Measurements from ENCODE around the gene OR52K1. TPM values are rescaled to one million over a fixed set of nuclear protein-coding genes. Genes with fewer than 3 reads are reported as not detected.

Gene OR52K1
- not detected in 2 replicates for total RNA-seq

DNA sequence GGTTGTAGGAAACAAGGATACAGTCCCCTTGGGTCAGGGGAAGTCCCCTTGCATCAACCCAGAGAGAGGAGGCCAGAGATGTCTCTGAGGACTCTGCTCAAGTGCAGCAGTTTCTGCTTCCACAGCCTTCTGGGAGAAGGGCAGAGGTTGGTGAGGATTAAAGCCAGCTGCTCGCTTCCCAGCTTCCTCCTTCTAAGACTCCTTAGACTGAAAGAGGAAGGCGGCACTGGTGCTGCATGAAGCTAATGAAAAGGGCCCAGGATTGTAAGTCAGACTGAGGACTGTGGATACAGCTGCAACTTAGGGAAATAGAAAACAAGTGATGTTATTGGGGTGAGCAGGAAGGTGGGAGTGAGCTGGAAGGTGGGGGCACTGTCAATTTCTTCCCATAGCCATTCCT lies at the start of gene OR52K1:
TSS of gene OR52K1 (plus strand) at position 202 of the 400 bp plus-strand sequence. CDS start 6,255 bp downstream, outside the sequence.

DNA sequence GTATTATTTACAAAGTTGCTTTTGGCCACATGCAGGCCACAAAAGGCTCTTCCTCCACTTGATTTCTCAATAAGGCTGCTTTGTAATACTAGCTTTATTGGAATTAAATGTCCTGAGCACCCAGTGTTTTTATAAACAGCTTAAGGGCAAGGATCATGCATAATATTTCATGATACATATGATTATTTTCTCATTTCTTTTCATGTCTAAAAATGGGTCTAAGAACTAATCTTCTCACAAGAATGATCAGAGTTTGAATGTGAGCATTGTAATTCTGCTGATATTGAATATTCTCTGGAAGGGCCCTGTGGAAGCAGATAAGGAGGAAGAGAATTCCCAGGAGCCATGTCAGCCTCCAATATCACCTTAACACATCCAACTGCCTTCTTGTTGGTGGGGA lies 33.5 kb upstream of the OR52K1 start, which contains the start of gene OR52K2:
TSS of gene OR52K2 (plus strand) at position 301 of the 400 bp plus-strand sequence. CDS start at position 346, 45 bp downstream.

Other genes with a start within 250 kb of the OR52K1 start
- gene OR52B4, start 114.3 kb upstream of the OR52K1 start, total RNA-seq: not detected in 2 replicates
- gene TRIM21, start 88.9 kb upstream of the OR52K1 start, total RNA-seq: 10.3 and 15.2 TPM in 2 replicates
- not detected in 2 replicates for gene OR52K2, start 33.4 kb upstream of the OR52K1 start, total RNA-seq
- gene OR52M1, start 62.5 kb downstream of the OR52K1 start, total RNA-seq: not detected in 2 replicates
- gene OR52I2, start 99.1 kb downstream of the OR52K1 start, total RNA-seq: not detected in 2 replicates
- gene OR52I1, start 111.4 kb downstream of the OR52K1 start, total RNA-seq: not detected in 2 replicates
- gene TRIM68, start 125.6 kb downstream of the OR52K1 start, total RNA-seq: 6.2 and 8.1 TPM in 2 replicates
- gene OR51D1, start 154.8 kb downstream of the OR52K1 start, total RNA-seq: not detected in 2 replicates
- gene OR51E1, start 161.3 kb downstream of the OR52K1 start, total RNA-seq: not detected in 2 replicates
- gene OR51E2, start 215.2 kb downstream of the OR52K1 start, total RNA-seq: not detected in 2 replicates
- gene MMP26, start 222.1 kb downstream of the OR52K1 start, total RNA-seq: not detected in 2 replicates